ENCODE measurements around the gene GOLPH3.
"Not testable (repeated sequence)": the region's sequence is repeated elsewhere in the genome, so short reads cannot be mapped to it uniquely, and the experiment has no call there.

The GOLPH3 gene

GRCh38 chr5:32096891-32097595, 77.1 kb downstream of the GOLPH3 start:
- no peak for DNase-seq

- no peak for DNase-seq
Measured at GRCh38 chr5:32095261-32095671, 78.9 kb downstream of the GOLPH3 start.

- DNase-seq, result no peak
Measured at GRCh38 chr5:32094691-32095090, 79.4 kb downstream of the GOLPH3 start.

- peak; percentile 65 for DNase-seq
Measured at GRCh38 chr5:32092938-32093812, 80.9 kb downstream of the GOLPH3 start.

- no peak for DNase-seq
Measured at GRCh38 chr5:32090755-32091128, 83.4 kb downstream of the GOLPH3 start.

- DNase-seq, result no peak
Measured at GRCh38 chr5:32090026-32090754, 83.9 kb downstream of the GOLPH3 start.

- no peak for DNase-seq
Measured at GRCh38 chr5:32089146-32090000, 84.7 kb downstream of the GOLPH3 start.

GRCh38 chr5:32088214-32088613, 85.9 kb downstream of the GOLPH3 start:
- no peak for DNase-seq

GRCh38 chr5:32087086-32088082, 86.7 kb downstream of the GOLPH3 start:
- DNase-seq, result no peak

GRCh38 chr5:32083981-32084430, 90.1 kb downstream of the GOLPH3 start:
- DNase-seq, result no peak

GRCh38 chr5:32082701-32083100, 91.4 kb downstream of the GOLPH3 start:
- no peak for DNase-seq

- not testable (repeated sequence) for DNase-seq
Measured at GRCh38 chr5:32080565-32080964, 93.6 kb downstream of the GOLPH3 start.

GRCh38 chr5:32078855-32079254, 95.3 kb downstream of the GOLPH3 start:
- not testable (repeated sequence) for DNase-seq

- peak; percentile 34 for DNase-seq
Measured at GRCh38 chr5:32076699-32077695, 97.1 kb downstream of the GOLPH3 start.

All from RPMI8226 (cell line).